ENCODE data around the gene AQP9. TPM values are rescaled to one million over a fixed set of nuclear protein-coding genes. Genes with fewer than 3 reads are reported as not detected.

The AQP9 gene
- total RNA-seq, 3 donors from 2014 or later, result 0.09 to 2.0 (median 0.89) TPM

DNA sequence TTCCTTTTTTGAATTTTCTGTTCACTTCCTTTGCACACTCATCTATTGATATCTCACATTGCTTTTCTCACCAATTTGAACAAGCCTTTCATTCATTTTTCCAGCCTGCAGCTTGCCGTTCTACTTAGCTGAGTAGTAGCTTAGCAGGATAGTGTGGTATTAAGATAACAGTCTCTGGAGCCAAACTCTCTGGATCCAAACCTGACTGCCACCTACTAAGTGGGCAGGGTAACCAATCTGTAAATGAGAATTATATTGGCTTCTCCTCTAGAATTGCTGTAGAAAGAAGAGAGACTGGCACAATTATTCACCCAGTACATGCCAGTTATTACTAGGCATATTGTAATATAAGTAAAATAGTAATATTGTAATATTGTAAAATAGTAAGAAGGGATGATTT is 40.5 kb downstream of the AQP9 start:
- TF ChIP-seq CTCF (IDR thresholded peaks at IDR 0.05), result no peak
- Histone ChIP-seq H3K4me1 (ENCODE audit: low read depth) (no peaks in the 10 kb centered on the region), H3K9me3 (no peaks in the 10 kb centered on the region), H3K36me3 (ENCODE audit: low read depth) (no peaks in the 10 kb centered on the region), H3K4me3 (no peak overlapping the region)
- no peak for ATAC-seq
- intact Hi-C loops (cut with DNase I, micrococcal nuclease), result no loop called here
- no peak for DNase-seq

DNA sequence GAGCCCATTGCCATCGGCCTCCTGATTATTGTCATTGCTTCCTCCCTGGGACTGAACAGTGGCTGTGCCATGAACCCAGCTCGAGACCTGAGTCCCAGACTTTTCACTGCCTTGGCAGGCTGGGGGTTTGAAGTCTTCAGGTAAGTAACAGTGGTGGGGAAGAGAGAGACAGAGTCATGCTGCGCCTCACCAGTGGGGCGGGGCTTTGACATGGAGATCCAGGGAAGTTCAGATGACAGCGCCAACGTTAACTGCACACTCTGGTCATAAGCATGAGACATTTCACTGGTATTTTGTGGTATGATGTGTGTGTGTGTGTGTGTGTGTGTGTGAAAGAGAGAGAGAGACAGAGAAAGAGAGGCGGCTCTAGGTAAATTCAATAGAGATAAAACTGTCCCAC is 41.0 kb downstream of the AQP9 start:
- Histone ChIP-seq H3K4me1 (ENCODE audit: low read depth) (no peaks in the 10 kb centered on the region), H3K36me3 (ENCODE audit: low read depth) (no peaks in the 10 kb centered on the region), H3K4me3 (no peak overlapping the region), H3K9me3 (no peaks in the 10 kb centered on the region)
- intact Hi-C loops (cut with DNase I, micrococcal nuclease), result no loop called here
- ATAC-seq, result no peak
- TF ChIP-seq CTCF (IDR thresholded peaks at IDR 0.05), result no peak
- no peak for DNase-seq

DNA sequence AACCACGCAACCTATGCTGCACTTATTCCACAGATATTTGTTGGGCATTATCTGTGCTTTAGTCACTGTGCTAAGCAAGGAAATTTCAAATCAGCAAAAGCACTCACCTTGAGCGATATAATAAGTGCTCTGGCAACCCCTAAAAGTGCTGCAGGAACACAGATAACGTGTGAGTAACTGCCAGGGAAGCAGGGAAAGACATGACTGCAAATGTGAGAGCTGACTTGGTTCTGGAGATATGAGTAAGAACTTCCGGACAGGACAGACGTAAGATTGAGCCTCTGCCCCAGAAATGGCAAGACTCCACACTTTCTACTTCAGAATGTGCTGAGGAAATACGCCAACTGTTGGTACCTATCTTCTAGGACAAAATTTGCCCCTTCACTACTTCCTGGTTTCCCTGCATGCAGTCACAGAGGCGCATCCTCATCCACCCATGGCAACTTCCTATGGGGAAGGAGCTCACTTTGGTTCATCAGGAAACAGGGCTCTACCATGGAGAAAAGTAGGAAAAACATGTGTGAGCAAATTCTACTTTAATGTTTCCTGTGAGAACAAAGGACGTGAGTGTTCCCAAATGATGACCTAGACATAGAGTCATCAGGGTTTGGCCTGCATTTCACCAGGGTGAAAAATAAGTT is 41.7 kb downstream of the AQP9 start:
- DNase-seq, result no peak
- intact Hi-C loops (cut with DNase I, micrococcal nuclease), result no loop called here
- Histone ChIP-seq H3K36me3 (ENCODE audit: low read depth) (no peaks in the 10 kb centered on the region), H3K9me3 (no peaks in the 10 kb centered on the region), H3K4me3 (no peak overlapping the region), H3K4me1 (ENCODE audit: low read depth) (no peaks in the 10 kb centered on the region)
- ATAC-seq, result no peak
- TF ChIP-seq CTCF (IDR thresholded peaks at IDR 0.05), result no peak

DNA sequence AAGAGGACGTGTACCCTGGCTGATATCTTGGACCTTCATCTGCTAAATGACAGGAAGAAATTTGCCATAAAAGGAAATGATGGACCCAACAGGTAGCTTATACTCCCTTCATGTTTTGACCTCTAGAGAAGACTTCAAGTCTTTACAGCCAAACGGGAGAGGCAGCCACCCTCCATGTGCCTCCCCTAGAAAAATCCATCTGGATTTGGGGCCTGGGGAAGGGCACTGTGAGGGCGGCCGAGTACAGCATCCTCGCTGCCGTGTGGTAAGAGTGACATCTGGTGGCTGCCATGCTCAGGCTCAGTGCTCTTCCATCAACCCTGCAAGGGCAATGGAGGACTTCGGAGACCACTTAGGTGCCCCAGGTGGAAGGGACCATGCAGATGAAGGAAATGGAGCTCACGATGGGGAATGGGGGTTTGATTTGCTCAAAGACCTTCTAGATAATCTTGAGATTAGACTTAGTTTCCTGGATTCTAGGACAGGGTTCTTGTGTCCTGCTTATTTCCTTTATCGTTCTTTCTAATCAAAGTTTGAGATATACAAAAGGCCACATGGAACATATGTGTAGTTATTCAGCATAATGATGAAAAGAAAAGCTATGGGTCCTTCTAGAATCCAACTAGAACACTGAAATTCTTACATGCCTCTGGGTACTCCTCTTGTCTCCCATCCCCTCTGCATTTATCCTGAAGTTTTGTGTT is 44.4 kb downstream of the AQP9 start:
- Histone ChIP-seq H3K36me3 (ENCODE audit: low read depth) (no peaks in the 10 kb centered on the region), H3K4me1 (ENCODE audit: low read depth) (no peaks in the 10 kb centered on the region), H3K9me3 (no peaks in the 10 kb centered on the region), H3K4me3 (no peak overlapping the region)
- peak; percentile 16 for TF ChIP-seq CTCF (IDR thresholded peaks at IDR 0.05)
- DNase-seq, result peak in 2 of 3 donors; percentile 31 to 36
- ATAC-seq, result peak; percentile 67
- intact Hi-C loops (cut with DNase I, micrococcal nuclease), result no loop called here

DNA sequence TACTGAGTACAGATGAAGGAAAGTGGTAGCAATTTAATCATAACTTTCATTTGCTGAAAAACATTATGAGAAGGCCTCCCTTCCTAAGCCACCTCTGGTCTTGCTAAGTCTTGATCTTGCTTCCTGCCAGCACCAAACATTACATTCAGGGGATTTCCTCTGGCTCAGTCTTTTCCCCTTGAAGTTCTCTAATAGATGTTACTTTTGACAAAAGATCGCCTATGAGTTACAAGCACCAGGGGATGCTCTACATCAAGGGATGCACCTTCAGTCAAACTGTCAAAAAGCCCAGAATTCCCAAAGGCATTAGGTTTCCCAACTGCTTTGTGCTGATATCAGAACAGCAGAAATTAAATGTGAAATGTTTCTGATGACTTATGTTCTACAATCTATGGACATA is 47.3 kb downstream of the AQP9 start:
- ATAC-seq, result no peak
- DNase-seq, result no peak
- no peaks in the 10 kb centered on the region for H3K36me3 ChIP-seq (ENCODE audit: low read depth)
- no peaks in the 10 kb centered on the region for H3K4me1 ChIP-seq (ENCODE audit: low read depth)
- no peak for TF ChIP-seq CTCF (IDR thresholded peaks at IDR 0.05)
- no peaks in the 10 kb centered on the region for H3K9me3 ChIP-seq
- intact Hi-C loops (cut with DNase I, micrococcal nuclease), result no loop called here
- no peak overlapping the region for H3K4me3 ChIP-seq
